ENCODE results near the gene GPBP1L1. TPM values are rescaled to one million over a fixed set of nuclear protein-coding genes. Genes with fewer than 3 reads are reported as not detected.
"Not testable (repeated sequence)": the region's sequence is repeated elsewhere in the genome, so short reads cannot be mapped to it uniquely, and the experiment has no call there.

The GPBP1L1 gene
- total RNA-seq, 1 donor from 2014 or later, result 147 TPM

GRCh38 chr1:45704637-45705036 lies 18.3 kb upstream of the GPBP1L1 start:
- no peaks in the 10 kb centered on the region for H3K27me3 ChIP-seq (ENCODE audit: control insufficient read depth, insufficient read depth, low read length)
- no peak for TF ChIP-seq CTCF (IDR thresholded peaks at IDR 0.05; ENCODE audit: insufficient read depth, low read length, severe bottlenecking)
- DNase-seq (ENCODE audit: low read depth) (no peak), FAIRE-seq (no peak)
- H3K4me3 ChIP-seq (ENCODE audit: low read depth, low read length), result no peak overlapping the region
- H3K36me3 ChIP-seq (ENCODE audit: control insufficient read depth, insufficient read depth, low read length), result no peaks in the 10 kb centered on the region

- no peak overlapping the region for H3K4me3 ChIP-seq (ENCODE audit: low read depth, low read length)
- no peak for FAIRE-seq
- no peak for TF ChIP-seq CTCF (IDR thresholded peaks at IDR 0.05; ENCODE audit: insufficient read depth, low read length, severe bottlenecking)
- H3K36me3 ChIP-seq (ENCODE audit: control insufficient read depth, insufficient read depth, low read length), result peaks cover 4% of the 10 kb centered on the region
- no peaks in the 10 kb centered on the region for H3K27me3 ChIP-seq (ENCODE audit: control insufficient read depth, insufficient read depth, low read length)
- DNase-seq (ENCODE audit: low read depth), result no peak
These were observed 8.5 kb upstream of the GPBP1L1 start for GRCh38 chr1:45694823-45695222.

- not testable (repeated sequence) for FAIRE-seq; H3K36me3 ChIP-seq (ENCODE audit: control insufficient read depth, insufficient read depth, low read length); H3K27me3 ChIP-seq (ENCODE audit: control insufficient read depth, insufficient read depth, low read length); H3K4me3 ChIP-seq (ENCODE audit: low read depth, low read length); DNase-seq (ENCODE audit: low read depth)
These were observed 7.5 kb upstream of the GPBP1L1 start for GRCh38 chr1:45693811-45694210.

- Histone ChIP-seq H3K27me3 (ENCODE audit: control insufficient read depth, insufficient read depth, low read length) (no peaks in the 10 kb centered on the region), H3K36me3 (ENCODE audit: control insufficient read depth, insufficient read depth, low read length) (peaks cover 2% of the 10 kb centered on the region), H3K4me3 (ENCODE audit: low read depth, low read length) (peak within 1 kb of the TSS; percentile 98)
- FAIRE-seq (no peak), DNase-seq (ENCODE audit: low read depth) (peak; percentile 73)
- TF ChIP-seq CTCF (IDR thresholded peaks at IDR 0.05; ENCODE audit: insufficient read depth, low read length, severe bottlenecking), result no peak
These were observed 1.7 kb upstream of the GPBP1L1 start, which contains the start of gene TMEM69 for GRCh38 chr1:45687754-45688740. Gene TMEM69, plus strand, starts transcription at chr1:45688181. Its CDS starts 2,888 bp downstream, at chr1:45691069.

- no peak for FAIRE-seq
These were observed 851 bp upstream of the GPBP1L1 start for GRCh38 chr1:45687014-45687753.

More at GRCh38 chr1:45687014-45687753, 851 bp upstream of the GPBP1L1 start:
- peak; percentile 96 for DNase-seq (ENCODE audit: low read depth)
- Histone ChIP-seq H3K27me3 (ENCODE audit: control insufficient read depth, insufficient read depth, low read length) (no peaks in the 10 kb centered on the region), H3K36me3 (ENCODE audit: control insufficient read depth, insufficient read depth, low read length) (peaks cover 2% of the 10 kb centered on the region), H3K4me3 (ENCODE audit: low read depth, low read length) (peak overlapping the region; percentile 98)
- TF ChIP-seq CTCF (IDR thresholded peaks at IDR 0.05; ENCODE audit: insufficient read depth, low read length, severe bottlenecking), result no peak
